Heart left ventricle (tissue), 16 donors: ENCODE results near the gene SMYD4. TPM values are rescaled to one million over a fixed set of nuclear protein-coding genes. Genes with fewer than 3 reads are reported as not detected.

ENCODE experiments used
- ATAC-seq, 4 donors: fragments of 200-7000 bp; cut with Tn5 transposase; one replicate each; pipeline ENCODE4 v1.9.1; 2020 to 2022; ENCODE audit warnings: moderate library complexity in 4 of 4, mild to moderate bottlenecking in 3 of 4, moderate number of reproducible peaks in 1 of 4
- DNase-seq, 5 donors: peaks; one replicate each; pipeline ENCODE4 v3.0.0-alpha.2; 2020
- H3K27ac ChIP-seq, 12 donors: fragments of 200-600 bp; sonication (generic) in 4 of 12; one replicate each; pipeline versions ENCODE4 v1.5.0 to v1.8.0; 2016 to 2022; ENCODE audit warnings: mild to moderate bottlenecking in 2 of 12
- H3K27me3 ChIP-seq, 9 donors: fragments of 200-600 bp; sonication (generic) in 2 of 9; one replicate each; pipeline versions ENCODE4 v1.5.1 to v1.8.0; 2016 to 2022; ENCODE audit warnings: mild to moderate bottlenecking in 3 of 9
- H3K36me3 ChIP-seq, 9 donors: fragments of 200-600 bp; sonication (generic) in 2 of 9; one replicate each; pipeline versions ENCODE4 v1.5.0 to v1.8.0; 2018 to 2022; ENCODE audit warnings: mild to moderate bottlenecking in 2 of 9
- H3K4me1 ChIP-seq, 12 donors: fragments of 200-600 bp; sonication (generic) in 4 of 12; one replicate each; pipeline versions ENCODE4 v1.5.0 to v1.8.0; 2016 to 2022; ENCODE audit warnings: mild to moderate bottlenecking in 3 of 12
- H3K4me3 ChIP-seq, 12 donors: fragments of 200-600 bp; sonication (generic) in 4 of 12; one replicate each; pipeline versions ENCODE4 v1.5.0 to v1.8.0; 2017 to 2022; ENCODE audit warnings: mild to moderate bottlenecking in 9 of 12, moderate library complexity in 4 of 12
- H3K9me3 ChIP-seq, 12 donors: fragments of 200-600 bp; sonication (generic) in 4 of 12; one replicate each; pipeline versions ENCODE4 v1.5.0 to v1.8.0; 2016 to 2022; ENCODE audit warnings: mild to moderate bottlenecking in 1 of 12
- POLR2A ChIP-seq, 2 donors: fragments of 450-650 bp; IDR thresholded peaks; one replicate each; pipeline ENCODE4 v1.6.1; 2017; ENCODE audit warnings: antibody characterized with exemption in 2 of 2, mild to moderate bottlenecking in 2 of 2, moderate library complexity in 2 of 2
- WGBS, 4 donors: extraction: QIAGEN DNeasy Blood & Tissue Kit in 2 of 4; methylation state at CpG; one replicate each; pipeline versions ENCODE4 v1.1.5 to v1.1.7; 2013 to 2018; 5-methylcytosine and 5-hydroxymethylcytosine counted together
- intact Hi-C, 10 donors: fragments of 100-400 bp; cut with DNase I; formaldehyde crosslinking; loops; one replicate each; pipeline versions ENCODE4 v1.11.1 to v1.14.2; 2022
- polyA plus RNA-seq, 2 donors: library from polyadenylated mRNA; stranded (reverse); fragments of 200-250 nt; gene quantifications; one replicate each; pipeline ENCODE4 v1.2.3, GENCODE V29; 2013
- total RNA-seq, 9 donors: library from RNA; depleted of rRNA in 2 of 9; stranded (reverse); fragments of >200 nt in 2 of 9; fragmentation: NEBNext Ultra II Directional in 3 of 9; extraction: Animal tissue kit (Norgen Biotek cat#: 25700) in 3 of 9; gene quantifications; one replicate each; pipeline versions ENCODE4 v1.1.0 to v1.2.4, GENCODE V29; 2016 to 2023
- TF ChIP-seq, protein P1 (sequence below), 12 donors: fragments of 200-600 bp; sonication (generic) in 4 of 12; IDR thresholded peaks; one replicate each; pipeline versions ENCODE4 v1.5.0 to v1.8.0; 2018 to 2022; ENCODE audit warnings: antibody characterized with exemption in 12 of 12, mild to moderate bottlenecking in 5 of 12
- donor health status: ischemic (EF 13 %, LVEDD 7.1; RV severe dilation, severe dysfunction).
- donor health status: healthy with polysubstance abuse.
- donor health status: DM: no; HTN: yes; CAD: no.
- donor health status: DM: no; HTN: no; CAD: no.
- donor health status: ischemic (EF 25% LVEDD 6.9; RV normal size, moderate dysfunction).
- donor health status: ischemic (EF 25% LVEDD 5.7; RV mildly dilated, moderate dysfunction).
- donor health status: healthy.
- donor health status: DM: yes; HTN: yes; CAD: no.
- donor health status: ischemic (EF 35%, LVEDD 5.7; RV mildly dilated, moderate dysfunction).
- donor health status: nonischemic (EF 11% LVEDD 7.7; RV severe dilation, severe dysfunction).
- donor health status: DM: yes; HTN: yes; CAD: no.
- donor health status: PGD.
- donor health status: ischemic (EF 29% LVEDD 5.4; RV normal size, mild dysfunction).
- donor health status: nonischemic (EF 23%, LVEDD 6.1; RV moderate dilation, normal function).

The SMYD4 gene
- total and polyA plus RNA-seq, 11 donors, result 5.2 to 15.9 (median 7.9) TPM

DNA sequence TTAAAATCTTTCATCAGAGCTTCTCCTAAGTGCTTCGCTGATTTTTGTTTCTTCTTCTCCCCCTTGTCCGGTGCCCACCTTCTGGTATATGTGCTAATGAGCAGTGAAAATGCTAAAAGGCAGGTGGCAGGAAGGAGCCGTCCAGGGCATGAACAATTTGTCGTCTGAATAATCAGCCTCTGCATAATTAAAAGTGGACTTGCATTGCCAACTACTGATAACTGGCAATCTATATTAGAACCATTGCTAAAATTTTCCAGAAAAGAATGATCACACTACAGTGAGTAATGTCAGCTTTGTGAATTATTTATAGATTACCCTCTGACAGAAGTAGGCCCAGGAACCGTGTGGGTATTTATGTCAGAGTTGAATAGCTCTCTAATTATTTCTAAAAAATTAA is 39.8 kb downstream of the SMYD4 start:
- no peak overlapping the region for H3K4me3 ChIP-seq
- WGBS, 4 donors, result 49 to 54% (median 52%) methylated on average over 5 of the region's 5 CpGs
- ATAC-seq (peak in 3 of 4 donors; percentile 26 to 53 (median 29)), DNase-seq (peak in 1 of 5 donors; percentile 27)
- H3K27me3 ChIP-seq, result no peaks in the 10 kb centered on the region
- intact Hi-C loops, result loop anchor here in 8 of 10 donors (5.0 to 10.0 kb wide), 6 partner anchors 55 to 235 kb away; partner anchors contain the start of gene RTN4RL1 (in 1 of the 8)
- no peak for TF ChIP-seq POLR2A (IDR thresholded peaks at IDR 0.05)
- TF ChIP-seq, protein P1, sequence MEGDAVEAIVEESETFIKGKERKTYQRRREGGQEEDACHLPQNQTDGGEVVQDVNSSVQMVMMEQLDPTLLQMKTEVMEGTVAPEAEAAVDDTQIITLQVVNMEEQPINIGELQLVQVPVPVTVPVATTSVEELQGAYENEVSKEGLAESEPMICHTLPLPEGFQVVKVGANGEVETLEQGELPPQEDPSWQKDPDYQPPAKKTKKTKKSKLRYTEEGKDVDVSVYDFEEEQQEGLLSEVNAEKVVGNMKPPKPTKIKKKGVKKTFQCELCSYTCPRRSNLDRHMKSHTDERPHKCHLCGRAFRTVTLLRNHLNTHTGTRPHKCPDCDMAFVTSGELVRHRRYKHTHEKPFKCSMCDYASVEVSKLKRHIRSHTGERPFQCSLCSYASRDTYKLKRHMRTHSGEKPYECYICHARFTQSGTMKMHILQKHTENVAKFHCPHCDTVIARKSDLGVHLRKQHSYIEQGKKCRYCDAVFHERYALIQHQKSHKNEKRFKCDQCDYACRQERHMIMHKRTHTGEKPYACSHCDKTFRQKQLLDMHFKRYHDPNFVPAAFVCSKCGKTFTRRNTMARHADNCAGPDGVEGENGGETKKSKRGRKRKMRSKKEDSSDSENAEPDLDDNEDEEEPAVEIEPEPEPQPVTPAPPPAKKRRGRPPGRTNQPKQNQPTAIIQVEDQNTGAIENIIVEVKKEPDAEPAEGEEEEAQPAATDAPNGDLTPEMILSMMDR (IDR thresholded peaks at IDR 0.05), result peak in 6 of 12 donors; percentile 8 to 38 (median 24)
- H3K36me3 ChIP-seq, result peaks cover 0 to 8% (median 0%) of the 10 kb centered on the region in 9 donors
- H3K27ac ChIP-seq, result peak overlapping the region in 8 of 12 donors; percentile 46 to 92 (median 76)
- H3K4me1 ChIP-seq, result peaks cover 0 to 41% (median 29%) of the 10 kb centered on the region in 12 donors
- H3K9me3 ChIP-seq, result no peaks in the 10 kb centered on the region

GRCh38 chr17:1787301-1787902 is 42.3 kb downstream of the SMYD4 start:
- no peaks in the 10 kb centered on the region for H3K9me3 ChIP-seq
- TF ChIP-seq POLR2A (IDR thresholded peaks at IDR 0.05), result peak in 1 of 2 donors; percentile 35
- TF ChIP-seq, protein P1 (IDR thresholded peaks at IDR 0.05), result no peak
- WGBS, 4 donors, result 69 to 75% (median 74%) methylated on average over 16 of the region's 16 CpGs
- intact Hi-C loops, result loop anchor here in 6 of 10 donors (5.0 to 10.0 kb wide), 3 partner anchors 113 to 123 kb away; no protein-coding TSS in a partner anchor
- H3K36me3 ChIP-seq, result peaks cover 0 to 8% (median 2%) of the 10 kb centered on the region in 9 donors
- DNase-seq (peak in 3 of 5 donors; percentile 57 to 79 (median 68)), ATAC-seq (peak; percentile 7 to 72 (median 54))
- peaks cover 5 to 59% (median 48%) of the 10 kb centered on the region in 12 donors for H3K4me1 ChIP-seq
- H3K4me3 ChIP-seq, result no peak overlapping the region
- no peaks in the 10 kb centered on the region for H3K27me3 ChIP-seq
- peak overlapping the region; percentile 39 to 92 (median 79) for H3K27ac ChIP-seq

DNA sequence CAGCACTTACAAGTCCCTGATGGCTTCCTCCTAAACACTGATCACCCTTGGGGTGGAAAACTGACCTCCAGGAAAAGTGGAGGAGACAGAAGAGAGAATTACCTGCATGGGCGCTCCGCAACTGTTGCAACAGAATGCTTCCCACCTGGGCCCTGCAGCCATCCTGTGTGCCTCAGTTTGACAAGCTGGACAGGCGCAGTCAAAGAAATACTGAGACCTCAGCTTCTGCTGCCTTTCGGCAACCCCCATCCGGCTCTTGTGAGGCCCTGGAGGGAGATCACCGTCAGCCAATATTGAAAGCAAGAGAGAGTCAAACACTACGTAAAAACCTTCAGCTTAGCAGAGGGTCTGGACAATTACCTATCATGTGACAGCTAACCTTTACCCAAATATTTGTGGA is 43.0 kb downstream of the SMYD4 start:
- TF ChIP-seq, protein P1 (IDR thresholded peaks at IDR 0.05), result no peak
- no peak for TF ChIP-seq POLR2A (IDR thresholded peaks at IDR 0.05)

DNA sequence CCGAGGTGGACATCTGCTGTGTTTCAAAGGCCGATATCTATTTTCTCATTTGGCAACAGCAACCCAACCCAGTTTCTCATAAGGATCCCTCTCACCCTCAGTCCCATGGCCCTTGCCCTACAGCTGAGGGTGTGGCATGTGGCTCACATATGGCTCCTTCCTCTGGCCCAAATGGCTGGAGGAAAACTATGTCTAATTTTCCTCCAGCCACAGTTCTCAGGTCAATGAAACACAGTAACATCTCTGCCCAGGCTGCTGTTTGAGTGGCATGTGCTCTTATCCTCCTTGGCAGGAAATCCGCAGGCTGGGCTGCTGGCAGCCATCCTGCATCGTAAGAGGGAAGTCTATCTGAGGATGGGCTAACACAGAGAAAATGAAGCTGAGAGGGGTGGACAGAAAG is 43.8 kb downstream of the SMYD4 start:
- intact Hi-C loops, result loop anchor here in 7 of 10 donors (2.0 to 10.0 kb wide), 6 partner anchors 65 to 121 kb away; no protein-coding TSS in a partner anchor
- 34 to 37% (median 36%) methylated on average over 4 of the region's 4 CpGs for WGBS, 4 donors
- peaks cover 0 to 17% (median 10%) of the 10 kb centered on the region in 9 donors for H3K36me3 ChIP-seq
- H3K9me3 ChIP-seq, result no peaks in the 10 kb centered on the region
- DNase-seq (peak in 3 of 5 donors; percentile 47 to 73 (median 69)), ATAC-seq (peak in 3 of 4 donors; percentile 14 to 27 (median 16))
- peak overlapping the region; percentile 39 to 92 (median 79) for H3K27ac ChIP-seq
- H3K4me1 ChIP-seq, result peaks cover 5 to 74% (median 56%) of the 10 kb centered on the region in 12 donors
- H3K4me3 ChIP-seq, result no peak overlapping the region
- TF ChIP-seq, protein P1 (IDR thresholded peaks at IDR 0.05), result no peak
- TF ChIP-seq POLR2A (IDR thresholded peaks at IDR 0.05), result no peak
- H3K27me3 ChIP-seq, result no peaks in the 10 kb centered on the region

More for the DNA sequence above, 43.0 kb downstream of the SMYD4 start:
- Histone ChIP-seq H3K4me3 (no peak overlapping the region), H3K9me3 (no peaks in the 10 kb centered on the region), H3K27me3 (no peaks in the 10 kb centered on the region), H3K27ac (peak overlapping the region; percentile 39 to 92 (median 79)), H3K4me1 (peaks cover 5 to 66% (median 51%) of the 10 kb centered on the region in 12 donors), H3K36me3 (peaks cover 0 to 9% (median 3%) of the 10 kb centered on the region in 9 donors)
- ATAC-seq, result no peak
- intact Hi-C loops, result loop anchor here in 6 of 10 donors (5.0 to 10.0 kb wide), 3 partner anchors 112 to 122 kb away; no protein-coding TSS in a partner anchor
- 79 to 87% (median 84%) methylated on average over 7 of the region's 7 CpGs for WGBS, 4 donors
- DNase-seq, result peak in 1 of 5 donors; percentile 15
